KG1 (cell line): ENCODE data around the gene MBP.
"Not testable (repeated sequence)": the region's sequence is repeated elsewhere in the genome, so short reads cannot be mapped to it uniquely, and the experiment has no call there.

Source experiments
- DNase-seq: peaks from one replicate; lab custom pipeline; 2025; lab: John Stamatoyannopoulos, UW

MBP gene

GRCh38 chr18:76972846-76973519 lies 159.6 kb downstream of the MBP start:
- DNase-seq: no peak

GRCh38 chr18:76972241-76972640 lies 160.3 kb downstream of the MBP start:
- DNase-seq: no peak

DNA sequence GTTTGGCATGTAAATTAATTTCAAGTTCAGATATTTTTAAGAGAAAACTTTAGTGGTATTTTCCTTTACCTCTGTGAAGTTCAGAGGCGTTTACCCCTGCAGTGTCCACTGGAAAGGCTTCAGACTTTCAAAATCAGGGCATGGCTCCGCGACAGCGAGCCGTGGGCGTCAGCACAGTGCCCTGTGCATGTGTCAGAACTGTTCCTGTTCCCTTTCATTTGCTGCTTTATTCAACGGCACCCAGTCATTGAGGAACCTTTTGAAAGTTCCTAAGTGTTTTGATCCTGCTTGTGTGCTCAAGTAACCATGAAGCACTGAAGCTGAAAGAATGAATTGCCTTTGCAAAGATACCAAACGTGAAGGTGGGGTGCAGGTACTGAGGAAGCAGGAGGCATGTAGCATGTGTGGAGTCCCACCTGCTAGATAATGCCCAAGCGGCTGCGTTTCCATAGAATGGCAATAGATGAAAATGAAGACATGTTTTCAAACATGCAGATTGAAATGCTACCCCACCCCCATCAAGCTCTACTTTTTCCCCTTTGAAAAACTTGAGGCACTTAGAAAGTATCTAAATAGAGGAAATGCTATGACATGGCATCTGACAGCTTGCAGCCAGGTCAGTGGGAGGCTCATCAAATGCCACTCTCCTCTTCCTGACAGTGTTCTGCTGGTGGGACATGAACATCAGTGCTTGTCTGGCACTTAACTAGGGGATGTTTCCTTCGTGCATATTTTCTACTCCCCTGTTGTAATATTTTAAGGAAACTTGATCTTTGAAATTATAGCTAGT lies 161.6 kb downstream of the MBP start:
- no peak for DNase-seq

GRCh38 chr18:76967721-76968472 lies 164.7 kb downstream of the MBP start:
- DNase-seq: no peak

DNA sequence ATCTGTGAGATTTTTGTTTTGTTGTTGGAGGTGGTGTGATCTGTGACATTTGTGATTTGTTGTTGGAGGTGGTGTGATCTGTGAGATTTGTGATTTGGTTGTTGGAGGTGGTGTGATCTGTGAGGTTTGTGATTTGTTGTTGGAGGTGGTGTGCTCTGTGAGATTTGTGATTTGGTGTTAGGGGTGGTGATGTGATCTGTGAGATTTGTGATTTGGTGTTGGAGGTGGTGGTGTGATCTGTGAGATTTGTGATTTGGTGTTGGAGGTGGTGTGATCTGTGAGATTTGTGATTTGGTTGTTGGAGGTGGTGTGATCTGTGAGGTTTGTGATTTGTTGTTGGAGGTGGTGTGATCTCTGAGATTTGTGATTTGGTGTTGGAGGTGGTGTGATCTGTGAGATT lies 165.3 kb downstream of the MBP start:
- not testable (repeated sequence) for DNase-seq

GRCh38 chr18:76965555-76966151 lies 166.9 kb downstream of the MBP start:
- DNase-seq: not testable (repeated sequence)

GRCh38 chr18:76963936-76964335 lies 168.6 kb downstream of the MBP start:
- DNase-seq: no peak

DNA sequence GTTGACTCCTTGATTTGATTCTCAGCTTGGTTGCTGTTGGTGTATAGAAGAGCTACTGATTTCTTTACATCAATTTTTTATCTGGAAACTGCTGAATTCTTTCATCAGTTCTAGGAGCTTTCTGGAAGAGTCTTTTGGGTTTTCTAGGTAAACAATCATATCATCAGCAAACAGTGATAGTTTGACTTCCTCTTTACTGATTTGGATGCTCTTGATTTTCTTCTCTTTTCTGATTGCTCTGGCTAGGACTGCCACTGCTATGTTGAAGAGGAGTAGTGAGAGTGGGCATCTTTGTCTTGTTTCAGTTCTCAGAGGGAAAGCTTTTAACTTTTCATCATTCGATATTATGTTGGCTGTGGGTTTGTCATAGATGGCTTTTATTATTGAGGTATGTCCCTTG lies 169.7 kb downstream of the MBP start:
- DNase-seq: no peak

- no peak for DNase-seq
Observed at GRCh38 chr18:76960528-76961035, 172.0 kb downstream of the MBP start.

GRCh38 chr18:76959605-76960004 lies 173.0 kb downstream of the MBP start:
- DNase-seq: no peak

DNA sequence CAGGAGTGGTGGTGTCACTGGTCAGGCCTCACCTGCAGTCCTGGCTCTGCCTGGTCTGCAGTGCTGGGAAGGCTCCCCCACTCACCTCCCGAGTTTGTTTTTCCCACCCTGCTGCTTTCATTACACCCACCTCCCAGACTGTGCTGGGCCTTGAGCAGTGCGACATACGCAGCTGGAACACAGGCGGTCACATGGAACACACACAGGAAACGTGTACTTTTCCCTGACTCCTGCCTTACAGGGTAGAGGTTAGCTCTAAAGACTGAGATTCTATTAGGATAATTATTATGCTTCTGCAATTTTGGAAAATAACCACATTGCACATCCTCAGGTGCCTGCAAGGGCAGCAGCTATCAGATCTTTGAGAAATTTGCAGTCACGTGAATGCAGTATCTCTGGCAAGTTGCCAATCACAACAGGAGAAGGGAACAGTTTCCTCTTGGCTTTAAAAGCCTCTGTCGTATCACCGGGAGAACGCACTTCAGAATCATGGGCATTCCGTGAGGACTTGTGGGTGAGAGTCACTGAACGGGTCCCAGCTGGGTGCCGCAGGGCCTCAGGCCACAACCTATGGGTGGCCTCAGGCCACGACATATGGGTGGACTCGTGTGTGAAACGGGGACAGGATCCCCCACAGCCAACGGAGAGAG lies 173.8 kb downstream of the MBP start:
- DNase-seq: no peak

DNA sequence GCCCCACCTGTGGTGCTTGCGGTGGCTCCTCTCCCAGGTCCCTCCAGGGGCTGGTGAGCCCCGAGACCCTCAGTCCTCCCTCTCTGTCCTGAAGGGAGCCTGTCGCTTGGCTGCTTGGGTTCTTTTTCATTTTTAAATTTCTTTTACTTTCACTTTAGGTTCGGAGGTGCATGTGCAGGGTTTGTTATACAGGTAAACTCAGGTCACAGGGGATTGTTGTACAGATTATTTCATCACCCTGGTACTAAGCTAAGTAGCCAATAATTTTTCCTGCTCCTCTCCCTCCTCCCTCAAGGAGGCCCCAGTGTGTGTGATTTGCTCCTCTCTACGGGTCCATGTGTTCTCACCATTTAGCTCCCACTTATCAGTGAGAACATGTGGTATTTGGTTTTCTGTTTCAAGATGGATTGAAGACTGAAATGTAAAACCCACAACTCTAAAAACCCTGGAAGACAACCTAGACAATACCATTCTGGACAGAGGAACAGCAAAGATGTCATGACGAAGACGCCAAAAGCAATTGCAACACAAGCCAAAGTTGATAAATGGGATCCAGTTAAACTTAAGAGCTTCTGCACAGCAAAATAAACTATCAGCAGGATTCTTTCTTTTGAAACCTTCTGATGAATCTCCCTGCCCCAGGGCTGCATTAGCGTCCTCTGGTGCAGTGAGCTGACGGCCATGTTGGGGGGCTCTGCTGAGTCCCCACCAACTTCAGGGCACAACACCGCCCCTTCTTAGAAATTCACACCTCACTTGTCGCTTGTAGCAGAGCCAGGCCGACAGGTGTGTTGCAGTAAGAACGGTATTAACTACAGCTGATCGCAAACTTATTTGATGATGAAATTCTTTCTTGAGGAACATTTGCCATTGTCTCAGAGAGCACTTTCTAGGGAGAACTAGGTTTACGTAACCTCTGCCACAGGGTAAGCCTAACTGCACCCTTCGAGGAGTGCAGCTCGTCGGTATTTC lies 174.9 kb downstream of the MBP start:
- DNase-seq: no peak

DNA sequence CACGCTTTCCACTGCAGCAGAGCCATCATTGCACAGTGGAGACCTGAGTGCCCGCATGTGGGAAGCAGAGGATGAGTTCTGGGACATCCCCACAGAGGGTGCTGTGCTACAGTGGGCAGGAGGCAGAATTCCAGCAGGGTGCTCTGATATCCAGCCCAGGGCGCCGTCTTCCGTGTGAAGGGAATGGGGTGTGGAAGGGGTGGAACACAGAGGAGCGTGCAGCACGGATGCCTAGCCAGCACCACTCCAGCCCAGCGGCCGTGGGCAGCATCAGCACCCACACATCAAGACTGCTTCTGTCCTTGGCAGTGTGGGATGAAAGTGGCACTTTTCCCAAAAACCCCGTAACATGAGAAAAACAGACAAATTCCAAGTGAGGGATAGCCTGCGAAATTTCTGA lies 175.9 kb downstream of the MBP start:
- DNase-seq: no peak

DNA sequence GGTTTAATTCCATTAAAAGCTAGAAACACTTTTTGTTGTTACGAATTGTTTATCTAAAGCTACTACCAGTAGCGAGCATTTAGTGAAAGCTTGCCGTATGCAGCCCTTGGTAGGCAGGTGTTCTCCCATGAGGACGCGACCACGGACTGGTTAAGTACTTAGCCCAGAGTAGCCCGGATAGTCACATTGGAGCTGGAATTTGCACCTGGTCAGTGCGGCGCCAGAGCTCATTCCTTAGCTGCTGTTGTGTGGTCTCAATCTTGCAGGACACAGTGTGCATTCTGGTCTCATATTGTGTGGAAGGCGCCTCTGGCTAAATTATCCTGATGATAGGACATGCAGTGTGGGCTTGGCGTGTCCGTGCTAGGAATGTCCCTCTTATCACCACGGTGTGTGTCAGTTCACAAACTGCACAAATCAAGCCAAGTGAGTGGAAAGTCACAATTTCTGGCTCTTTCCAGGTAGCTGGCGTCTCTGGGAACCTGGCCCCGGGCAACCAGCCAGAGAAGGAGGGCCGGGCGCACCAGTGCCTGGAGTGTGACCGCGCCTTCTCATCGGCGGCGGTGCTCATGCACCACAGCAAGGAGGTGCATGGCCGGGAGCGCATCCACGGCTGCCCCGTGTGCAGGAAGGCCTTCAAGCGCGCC lies 176.9 kb downstream of the MBP start:
- no peak for DNase-seq

DNA sequence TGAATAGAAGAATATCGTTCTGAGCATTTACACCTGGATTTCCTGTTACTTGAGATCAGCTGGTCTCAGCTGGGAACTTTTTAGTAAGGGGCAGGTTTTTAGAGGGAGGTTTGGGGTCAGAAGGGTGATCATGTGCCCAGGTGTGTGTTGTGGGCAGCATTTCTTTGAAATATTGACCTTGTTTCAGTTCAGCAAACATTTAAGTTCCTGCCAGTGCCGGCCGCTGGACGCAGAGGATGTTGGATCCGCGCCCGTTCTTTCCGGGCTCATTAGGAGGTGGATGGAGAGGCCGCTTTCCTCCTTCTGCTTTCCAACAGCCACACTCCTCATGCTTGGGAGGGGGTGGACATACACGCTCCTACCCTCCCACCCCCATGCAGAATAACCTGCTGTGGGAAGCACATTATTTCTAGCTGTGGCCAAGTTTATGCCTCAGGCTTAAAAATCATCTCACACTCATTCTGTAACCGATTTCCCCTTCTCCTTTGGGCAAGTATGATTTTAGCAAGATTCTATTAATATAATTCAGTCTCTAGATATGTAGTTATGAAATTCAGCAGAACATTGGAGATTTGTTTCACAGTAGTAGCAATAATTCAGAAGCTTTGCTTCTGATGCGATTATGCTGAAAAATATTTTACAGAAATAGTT lies 178.9 kb downstream of the MBP start:
- no peak for DNase-seq

- no peak for DNase-seq
Observed at GRCh38 chr18:76953156-76953555, 179.4 kb downstream of the MBP start.

- DNase-seq: no peak
Observed at GRCh38 chr18:76952747-76953146, 179.8 kb downstream of the MBP start.

- no peak for DNase-seq
Observed at GRCh38 chr18:76951456-76952247, 180.9 kb downstream of the MBP start.

DNA sequence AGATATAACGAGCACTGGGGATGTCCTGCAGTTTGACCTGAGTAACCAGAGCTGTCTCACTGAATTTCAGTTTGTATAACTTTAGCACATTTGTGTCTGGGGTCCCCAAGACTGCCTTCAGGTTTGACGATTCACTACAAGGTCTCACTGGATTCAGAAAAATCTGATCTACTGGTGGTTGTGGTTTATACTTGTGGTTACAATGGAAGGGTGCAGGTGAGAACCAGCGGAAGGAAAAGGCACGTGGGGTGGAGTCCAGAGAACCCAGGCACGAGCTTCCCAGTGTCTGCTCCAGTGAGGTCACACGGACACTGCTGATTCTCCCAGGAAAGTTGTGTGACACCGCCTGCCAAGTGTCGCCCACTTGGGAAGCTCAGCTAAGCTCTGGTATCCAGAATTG lies 184.2 kb downstream of the MBP start:
- DNase-seq: no peak
